ENCODE results near the gene TTLL1.
A peak's percentile ranks its signal among the peaks of the same experiment; 100 is the strongest.

Gene TTLL1

GRCh38 chr22:43060183-43060582 lies 29.0 kb downstream of the TTLL1 start:
- DNase-seq (ENCODE audit: extremely low spot score), result peak; percentile 52
- ChIA-PET CTCF (interaction anchor here (0.6 to 1.9 kb wide), 13 partner anchors 9 to 437 kb away, joined by 3 to 8 read pairs (median 4); no protein-coding TSS in a partner anchor), POLR2A (no interaction called here)
- peak; percentile 49 for TF ChIP-seq CTCF (IDR thresholded peaks at IDR 0.05; ENCODE audit: control extremely low read depth, extremely low read depth, low read depth, missing control alignments)

- POLR2A ChIA-PET, result no interaction called here
- TF ChIP-seq CTCF (IDR thresholded peaks at IDR 0.05; ENCODE audit: control extremely low read depth, extremely low read depth, low read depth, missing control alignments), result no peak
- DNase-seq (ENCODE audit: extremely low spot score), result no peak
- CTCF ChIA-PET, result interaction anchor here (1.0 kb wide), 1 partner anchor 181 kb away, joined by 3 read pairs; no protein-coding TSS in a partner anchor
Measured at GRCh38 chr22:43057641-43058040, 31.6 kb downstream of the TTLL1 start.

GRCh38 chr22:43053176-43053575 lies 36.0 kb downstream of the TTLL1 start:
- no peak for DNase-seq (ENCODE audit: extremely low spot score)
- no peak for TF ChIP-seq CTCF (IDR thresholded peaks at IDR 0.05; ENCODE audit: control extremely low read depth, extremely low read depth, low read depth, missing control alignments)
- CTCF ChIA-PET, result interaction anchor here (1.2 to 1.9 kb wide), 3 partner anchors 9 to 185 kb away, joined by 3 to 5 read pairs (median 4); no protein-coding TSS in a partner anchor
- POLR2A ChIA-PET, result no interaction called here

- ChIA-PET POLR2A (interaction anchor here (0.5 kb wide), 1 partner anchor 41 kb away, joined by 5 read pairs; no protein-coding TSS in a partner anchor), CTCF (interaction anchor here (0.9 to 2.1 kb wide), 3 partner anchors 9 to 17 kb away, joined by 3 to 8 read pairs (median 3); no protein-coding TSS in a partner anchor)
- TF ChIP-seq CTCF (IDR thresholded peaks at IDR 0.05; ENCODE audit: control extremely low read depth, extremely low read depth, low read depth, missing control alignments), result no peak
- no peak for DNase-seq (ENCODE audit: extremely low spot score)
Measured at GRCh38 chr22:43050995-43051394, 38.2 kb downstream of the TTLL1 start.

- CTCF ChIA-PET, result interaction anchor here (1.1 to 2.1 kb wide), 2 partner anchors 14 to 180 kb away, joined by 3 to 6 read pairs; no protein-coding TSS in a partner anchor
- POLR2A ChIA-PET, result no interaction called here
- DNase-seq (ENCODE audit: extremely low spot score), result no peak
- TF ChIP-seq CTCF (IDR thresholded peaks at IDR 0.05; ENCODE audit: control extremely low read depth, extremely low read depth, low read depth, missing control alignments), result no peak
Measured at GRCh38 chr22:43047605-43048004, 41.6 kb downstream of the TTLL1 start.

- ChIA-PET CTCF (interaction anchor here (1.3 kb wide), 1 partner anchor 10 kb away, joined by 5 read pairs; no protein-coding TSS in a partner anchor), POLR2A (no interaction called here)
- no peak for DNase-seq (ENCODE audit: extremely low spot score)
- no peak for TF ChIP-seq CTCF (IDR thresholded peaks at IDR 0.05; ENCODE audit: control extremely low read depth, extremely low read depth, low read depth, missing control alignments)
Measured at GRCh38 chr22:43044290-43044712, 44.9 kb downstream of the TTLL1 start.

Measured in GM10248 (cell line).